ENCODE results near the gene CRACR2B.

The CRACR2B gene

DNA sequence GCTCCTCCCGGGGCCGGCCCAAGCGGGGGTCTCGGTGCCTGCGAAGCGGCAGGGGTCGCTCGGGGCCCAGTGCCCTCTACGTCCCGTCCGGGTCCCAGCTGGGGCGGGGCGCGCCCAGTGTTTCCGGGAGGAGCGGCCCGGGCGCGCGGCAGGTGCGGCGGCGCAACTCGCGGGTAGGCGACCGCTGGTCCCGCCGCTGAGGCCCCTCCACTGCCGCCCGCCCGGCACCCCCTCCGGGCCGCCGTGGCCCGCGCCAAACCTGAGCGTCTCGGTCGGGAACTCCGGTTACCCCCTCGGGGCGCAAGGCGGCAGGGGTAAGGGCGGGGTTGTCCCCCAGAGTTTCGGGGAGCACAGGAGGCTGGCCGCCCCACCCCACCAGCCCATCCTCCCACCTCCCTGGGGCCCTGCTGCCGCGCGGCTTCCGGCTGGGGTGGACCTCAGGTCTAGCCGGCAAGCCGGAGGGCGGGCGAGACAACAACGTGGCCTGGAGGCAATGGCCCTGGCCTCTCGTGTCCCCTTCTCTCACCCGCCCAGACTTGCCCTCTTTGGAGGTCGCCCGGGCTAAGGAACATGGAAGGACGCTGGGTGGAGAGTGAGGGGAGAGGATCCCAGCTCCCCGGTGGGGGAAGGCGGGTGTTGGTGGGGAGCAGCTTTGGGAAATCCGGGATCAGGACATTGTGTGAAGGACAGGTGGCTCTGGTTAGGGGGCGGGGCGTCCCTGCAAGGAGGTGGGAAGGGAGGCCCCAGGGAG is 398 bp upstream of the CRACR2B start:
- DNase-seq = peak in 1 of 2 experiments; percentile 22

DNA sequence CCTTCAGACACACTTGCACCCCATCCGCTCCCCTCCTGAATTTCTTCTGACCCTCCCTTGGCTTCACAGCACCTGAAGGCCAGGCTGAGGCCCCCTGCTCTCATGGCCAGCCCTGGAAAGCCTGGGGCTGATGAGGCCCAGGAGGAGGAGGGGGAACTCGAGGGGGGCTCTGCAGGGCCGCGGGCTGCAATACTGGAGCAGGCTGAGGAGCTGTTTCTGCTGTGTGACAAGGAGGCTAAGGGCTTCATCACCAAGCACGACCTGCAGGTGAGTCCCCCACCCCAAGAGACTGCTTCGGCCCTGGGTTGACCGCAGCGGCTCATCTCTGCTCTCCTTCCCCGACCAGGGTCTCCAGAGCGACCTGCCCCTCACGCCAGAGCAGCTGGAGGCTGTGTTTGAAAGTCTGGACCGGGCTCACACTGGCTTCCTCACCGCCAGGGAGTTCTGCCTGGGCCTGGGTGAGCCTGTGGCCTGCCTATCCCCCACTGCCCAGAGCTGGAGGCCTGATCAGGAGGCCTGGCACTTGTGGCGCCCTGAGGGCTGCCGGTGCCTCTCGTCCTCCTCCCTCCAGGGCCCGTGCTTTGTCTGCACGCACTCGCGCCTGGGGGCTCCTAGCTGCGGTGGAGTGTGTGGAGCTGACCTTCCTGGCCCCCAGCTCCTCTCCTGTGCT is 922 bp downstream of the CRACR2B start:
- no peak for DNase-seq

DNA sequence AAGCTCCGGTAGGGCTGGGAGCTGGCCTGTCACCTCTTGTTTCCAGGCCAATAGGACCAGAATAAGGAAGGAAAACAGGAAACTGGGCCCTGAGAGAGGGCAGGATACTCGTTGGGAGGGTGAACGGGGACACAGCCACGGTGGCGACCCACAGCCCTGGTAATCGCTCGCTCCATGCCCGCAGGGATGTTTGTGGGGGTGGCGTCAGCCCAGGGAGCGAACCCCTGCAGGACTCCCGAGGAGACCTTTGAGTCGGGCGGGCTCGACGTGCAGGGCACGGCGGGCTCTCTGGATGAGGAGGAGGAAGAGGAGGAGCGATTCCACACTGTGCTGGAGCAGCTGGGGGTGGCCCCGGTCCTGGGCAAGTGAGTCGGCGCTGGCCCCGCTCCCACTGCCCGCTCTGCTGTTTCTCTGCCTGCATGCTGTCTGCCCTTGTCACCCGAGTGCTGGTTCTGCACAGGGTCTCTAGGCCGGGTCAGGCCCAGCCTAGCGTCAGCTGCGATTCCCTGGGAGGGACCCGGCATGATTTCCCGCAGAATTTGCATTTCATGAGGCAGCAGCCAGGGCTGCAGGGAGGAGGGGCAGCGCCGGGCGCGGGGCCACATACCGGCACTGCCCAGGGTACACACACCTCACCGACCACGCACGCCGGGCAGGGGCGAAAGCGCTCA is 1.6 kb downstream of the CRACR2B start:
- DNase-seq = no peak

DNA sequence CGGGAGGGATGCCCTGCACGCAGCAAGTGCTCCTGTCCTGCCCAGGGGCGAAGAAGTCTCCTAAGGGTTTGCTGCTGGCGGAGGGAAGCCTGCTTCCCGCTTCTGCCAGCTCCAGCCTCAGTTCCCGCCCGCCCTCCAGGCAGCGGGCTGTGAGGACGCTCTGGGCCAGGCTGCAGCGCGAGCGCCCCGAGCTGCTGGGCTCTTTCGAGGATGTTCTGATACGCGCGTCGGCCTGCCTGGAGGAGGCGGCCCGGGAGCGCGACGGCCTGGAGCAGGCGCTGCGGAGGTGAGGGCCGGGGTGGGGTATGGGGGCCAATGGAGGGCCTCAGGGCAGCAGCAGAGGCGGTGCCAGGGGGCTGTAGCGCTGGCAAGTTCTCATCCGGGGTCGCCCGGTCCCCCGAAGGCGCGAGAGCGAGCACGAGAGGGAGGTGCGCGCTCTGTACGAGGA is 2.2 kb downstream of the CRACR2B start:
- DNase-seq = no peak

DNA sequence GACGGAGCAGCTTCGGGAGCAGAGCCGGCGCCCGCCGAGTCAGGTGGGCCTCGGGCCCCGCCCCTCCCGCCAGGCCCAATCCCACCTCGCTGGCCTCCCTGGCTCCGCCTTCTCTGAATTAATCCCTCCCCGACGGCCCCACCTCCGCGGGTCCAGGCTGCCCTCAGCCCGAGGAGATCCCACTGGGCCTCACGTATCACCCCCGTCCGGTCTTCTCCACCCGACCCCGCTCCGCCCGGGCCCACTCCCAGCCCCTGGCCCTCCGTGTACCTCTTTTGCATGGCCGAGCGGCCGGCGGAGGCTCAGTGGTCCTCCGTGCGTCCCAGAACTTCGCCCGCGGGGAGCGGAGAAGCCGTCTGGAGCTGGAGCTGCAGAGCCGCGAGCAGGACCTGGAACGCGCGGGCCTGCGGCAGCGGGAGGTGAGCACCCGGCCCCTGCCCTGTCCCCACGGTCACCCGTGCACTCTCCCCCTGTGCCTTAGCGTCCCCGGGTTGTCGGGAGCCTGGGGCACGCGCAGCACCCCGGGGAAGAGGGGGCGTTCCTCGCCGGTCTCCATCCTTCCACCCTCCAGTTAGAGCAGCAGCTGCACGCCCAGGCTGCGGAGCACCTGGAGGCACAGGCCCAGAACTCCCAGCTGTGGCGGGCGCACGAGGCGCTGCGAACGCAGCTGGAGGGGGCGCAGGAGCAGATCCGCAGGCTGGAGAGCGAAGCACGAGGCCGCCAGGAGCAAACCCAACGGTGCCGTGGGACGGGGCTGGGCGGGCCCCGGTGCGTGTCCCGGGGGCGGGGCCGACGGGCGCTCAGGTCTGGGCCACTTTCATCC is 2.8 kb downstream of the CRACR2B start:
- DNase-seq = no peak

DNA sequence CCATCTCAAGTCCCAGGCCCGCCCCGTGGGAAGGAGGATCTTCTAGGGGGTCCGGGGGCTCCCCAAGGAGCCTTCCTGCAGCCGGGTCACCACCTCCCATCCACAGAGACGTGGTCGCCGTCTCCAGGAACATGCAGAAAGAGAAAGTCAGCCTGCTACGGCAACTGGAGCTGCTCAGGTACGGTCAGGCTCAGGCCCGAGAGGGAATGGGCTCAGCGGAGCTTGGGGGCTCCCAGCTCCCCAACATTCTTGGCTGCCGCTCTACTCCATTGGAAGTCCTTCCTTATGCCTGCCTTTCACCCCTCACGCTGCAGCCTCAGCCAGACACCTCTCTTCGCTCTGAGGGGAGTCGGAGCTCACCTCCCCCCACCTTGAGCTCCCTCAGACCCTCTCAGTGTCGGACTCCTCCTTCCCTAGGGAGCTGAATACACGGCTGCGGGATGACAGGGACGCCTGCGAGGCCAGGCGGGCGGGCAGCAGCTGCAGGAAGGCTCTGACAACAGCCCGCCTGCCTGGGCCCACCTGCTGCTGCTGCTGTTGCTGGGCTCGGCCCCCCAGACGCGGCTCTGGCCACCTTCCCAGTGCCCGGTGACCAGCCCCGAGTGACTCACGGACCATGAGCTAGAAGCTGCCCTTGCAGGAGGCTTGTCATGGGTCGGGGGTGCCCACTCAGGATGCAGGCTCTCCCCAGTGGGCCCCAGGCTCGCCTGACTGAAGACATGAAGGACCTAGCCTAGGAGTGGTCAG is 3.6 kb downstream of the CRACR2B start:
- DNase-seq = no peak

DNA sequence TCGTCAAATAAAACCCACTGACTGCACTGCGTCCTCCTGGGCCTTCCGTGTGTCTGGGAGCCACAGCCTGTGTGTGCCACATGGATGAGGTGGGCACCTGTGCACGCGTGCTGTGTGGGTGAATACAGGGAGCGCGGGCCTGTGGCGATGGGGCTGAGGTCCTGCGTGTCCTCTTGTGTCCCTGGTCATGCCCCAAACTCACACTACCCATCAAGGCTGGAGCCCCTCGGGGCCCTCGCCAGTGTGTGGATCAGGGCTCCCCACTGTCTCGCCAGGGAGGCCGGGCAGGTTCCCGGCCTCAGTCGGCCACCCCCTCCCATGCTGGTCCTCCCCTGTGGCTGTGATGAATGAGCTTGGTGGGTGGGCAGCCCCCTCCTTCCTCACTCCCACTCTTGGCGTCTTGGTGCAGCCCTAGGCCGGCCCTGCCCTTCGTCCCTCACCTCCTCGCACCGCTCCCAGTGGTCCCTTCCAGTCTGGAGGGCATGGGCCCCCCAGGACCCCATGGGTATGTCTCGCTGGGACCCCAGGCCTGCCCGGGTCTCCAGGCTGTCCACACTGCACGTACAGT is 4.3 kb downstream of the CRACR2B start:
- DNase-seq = no peak

DNA sequence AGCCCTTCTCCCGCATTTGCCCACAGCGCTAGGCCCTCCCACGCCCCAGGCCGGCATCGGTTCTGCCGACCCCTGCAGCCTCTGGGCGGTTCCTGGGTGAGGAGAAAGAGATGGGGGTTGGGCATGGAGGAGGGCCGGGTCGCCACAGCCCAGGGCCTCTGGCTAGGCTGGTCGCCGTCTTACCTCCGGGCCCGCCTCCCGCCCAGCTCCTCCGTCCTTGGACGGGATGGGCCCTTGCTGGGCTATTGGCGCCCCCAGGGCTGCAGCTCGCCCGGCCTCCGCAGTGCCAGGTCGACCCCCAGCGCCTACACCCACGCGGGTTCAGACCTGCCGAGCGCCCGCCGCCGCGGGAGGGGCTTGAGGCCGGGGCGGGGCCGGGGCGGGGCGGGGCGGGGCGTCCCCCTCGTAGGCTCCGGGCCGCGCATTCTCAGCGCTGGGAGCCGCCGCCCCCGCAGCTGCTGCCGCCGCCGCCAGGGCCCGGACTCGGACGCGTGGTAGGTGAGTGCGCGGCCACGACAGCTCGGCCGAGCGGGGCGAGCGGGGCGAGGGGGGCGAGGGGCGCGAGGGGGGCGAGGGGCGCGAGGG is 4.9 kb downstream of the CRACR2B start, which contains the start of gene CD151:
Gene CD151 (plus strand): TSS at position 424 of the 585 bp plus-strand sequence. CDS start 3,118 bp downstream, outside the sequence.
- DNase-seq = peak; percentile 24 to 31

DNA sequence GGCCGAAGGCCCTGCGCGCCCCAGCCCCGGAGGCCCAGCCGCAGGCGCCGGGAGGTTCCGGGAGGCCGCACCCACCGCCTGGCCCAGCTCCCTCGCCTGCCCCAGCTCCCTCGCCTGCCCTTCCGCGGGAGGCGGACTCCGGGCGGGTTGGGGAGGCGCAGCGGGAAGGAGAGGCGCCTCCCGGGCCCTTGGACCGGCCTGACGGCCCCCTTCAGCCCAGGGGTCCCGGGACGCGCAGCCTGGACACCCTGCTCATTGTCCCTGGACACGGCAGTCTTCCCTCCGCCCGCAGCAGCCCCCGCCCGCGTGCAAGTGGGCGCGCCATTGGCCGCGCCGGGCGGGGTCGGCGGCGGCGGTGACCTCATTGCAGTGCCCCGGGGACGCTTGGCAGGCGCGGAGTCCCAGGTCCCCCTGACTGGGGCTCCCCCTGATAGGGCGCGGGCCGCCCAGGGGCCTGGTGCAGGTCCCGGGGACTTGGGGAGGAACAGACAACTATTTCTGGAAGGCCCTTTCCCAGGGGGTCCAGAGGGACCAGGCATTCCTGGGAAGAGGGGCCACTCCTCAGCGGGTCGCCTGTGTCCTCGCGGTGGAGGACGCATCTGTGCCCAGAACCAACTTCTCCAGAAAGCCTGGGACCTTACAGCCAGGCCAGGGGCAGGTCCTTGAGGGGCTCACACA is 5.5 kb downstream of the CRACR2B start:
- DNase-seq = peak in 1 of 2 experiments; percentile 30

DNA sequence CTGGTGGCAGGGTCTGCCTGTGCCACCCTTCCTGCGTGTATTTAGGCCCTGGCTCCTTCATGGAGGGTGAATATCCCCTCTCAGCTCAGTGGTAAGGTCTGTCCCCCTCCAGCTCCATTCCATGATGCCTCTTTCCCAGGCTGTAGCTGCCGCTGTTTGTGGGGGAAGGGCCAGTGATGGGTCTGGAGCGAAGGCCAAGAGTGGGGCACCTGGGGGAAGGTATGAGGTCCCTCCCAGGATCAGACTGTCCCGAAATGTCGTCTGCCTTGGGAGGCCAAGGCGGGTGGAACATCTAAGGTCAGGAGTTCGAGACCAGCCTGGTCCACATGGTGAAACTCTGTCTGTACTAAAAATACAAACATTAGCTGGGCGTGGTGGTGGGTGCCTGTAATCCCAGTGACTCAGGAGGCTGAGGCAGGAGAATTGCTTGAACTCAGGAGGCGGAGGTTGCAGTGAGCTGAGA is 6.2 kb downstream of the CRACR2B start:
- no peak for DNase-seq

DNA sequence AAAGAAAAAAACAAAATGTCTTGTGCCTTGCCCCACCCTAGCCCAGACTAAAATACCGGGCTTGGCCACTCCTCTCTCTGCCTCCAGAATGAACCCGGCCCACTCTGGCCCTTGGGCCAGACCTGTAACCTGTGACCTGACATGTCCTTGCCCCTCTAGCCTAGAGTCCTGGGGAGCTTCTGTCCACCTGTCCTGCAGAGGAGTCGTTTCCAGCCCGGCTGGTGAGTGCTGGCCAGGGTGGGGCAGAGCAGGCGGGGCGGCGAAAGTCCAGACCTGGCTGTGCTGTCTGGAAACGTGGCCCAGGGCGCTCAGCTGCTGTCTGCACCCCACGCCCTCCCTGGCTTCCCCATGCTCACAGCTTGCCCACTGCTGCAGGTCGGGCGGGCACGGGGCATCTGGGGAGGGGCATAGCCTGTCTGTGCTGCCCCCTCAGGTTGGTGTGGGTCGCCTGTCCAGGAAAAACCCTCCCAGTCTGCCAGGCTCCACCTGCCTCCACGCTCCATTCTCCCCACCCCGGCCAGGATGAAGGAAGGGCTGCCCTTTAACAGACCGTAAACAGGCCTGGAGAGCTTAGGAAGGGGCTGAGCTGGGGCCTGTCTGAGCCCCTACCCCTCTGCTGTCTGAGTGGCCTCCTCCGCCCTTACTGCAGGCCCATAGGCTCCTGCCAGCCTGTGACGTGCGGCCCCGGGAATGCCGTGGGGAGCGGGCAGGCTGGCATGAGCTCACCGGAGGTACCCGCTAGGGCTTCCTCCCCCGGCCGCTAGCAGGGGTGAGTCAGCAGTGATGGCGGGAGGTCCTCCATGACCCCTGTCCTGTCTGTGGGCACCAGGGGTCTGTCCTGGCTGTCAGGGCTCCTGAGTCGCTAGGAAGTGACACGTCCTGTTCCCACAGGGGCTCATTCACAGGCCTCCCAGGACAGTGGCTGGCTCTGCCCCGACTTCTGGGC is 6.9 kb downstream of the CRACR2B start:
- DNase-seq = peak; percentile 19 to 23

DNA sequence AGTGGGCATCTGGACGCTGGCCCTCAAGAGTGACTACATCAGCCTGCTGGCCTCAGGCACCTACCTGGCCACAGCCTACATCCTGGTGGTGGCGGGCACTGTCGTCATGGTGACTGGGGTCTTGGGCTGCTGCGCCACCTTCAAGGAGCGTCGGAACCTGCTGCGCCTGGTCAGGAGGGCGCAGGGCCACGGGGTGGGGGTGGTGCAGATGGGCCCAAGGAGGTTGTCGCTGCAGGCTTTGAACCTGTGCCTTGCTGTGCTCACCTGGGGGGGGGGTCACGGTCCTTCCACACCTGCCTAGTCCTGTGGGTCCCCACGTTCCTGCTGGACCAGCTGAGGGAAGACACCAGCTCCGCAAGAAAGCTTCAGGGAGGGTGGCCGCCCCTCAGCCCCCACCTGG is 8.6 kb downstream of the CRACR2B start:
- no peak for DNase-seq

DNA sequence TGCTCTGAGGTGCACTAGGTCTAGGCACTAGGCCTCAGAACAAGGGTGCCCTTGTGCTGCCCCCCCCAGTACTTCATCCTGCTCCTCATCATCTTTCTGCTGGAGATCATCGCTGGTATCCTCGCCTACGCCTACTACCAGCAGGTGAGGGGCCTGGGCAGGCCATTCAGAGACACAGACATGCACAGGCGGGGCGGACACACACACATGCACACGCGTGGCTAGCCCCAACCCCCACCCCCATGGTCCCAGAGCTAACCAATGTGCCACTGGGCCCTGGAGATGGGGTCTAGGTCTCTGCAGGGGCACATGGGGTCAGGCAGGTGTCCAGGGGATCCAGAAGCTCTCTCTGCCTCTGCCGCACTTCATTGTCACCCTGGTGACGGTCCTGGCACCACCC is 9.0 kb downstream of the CRACR2B start:
- DNase-seq = no peak

DNA sequence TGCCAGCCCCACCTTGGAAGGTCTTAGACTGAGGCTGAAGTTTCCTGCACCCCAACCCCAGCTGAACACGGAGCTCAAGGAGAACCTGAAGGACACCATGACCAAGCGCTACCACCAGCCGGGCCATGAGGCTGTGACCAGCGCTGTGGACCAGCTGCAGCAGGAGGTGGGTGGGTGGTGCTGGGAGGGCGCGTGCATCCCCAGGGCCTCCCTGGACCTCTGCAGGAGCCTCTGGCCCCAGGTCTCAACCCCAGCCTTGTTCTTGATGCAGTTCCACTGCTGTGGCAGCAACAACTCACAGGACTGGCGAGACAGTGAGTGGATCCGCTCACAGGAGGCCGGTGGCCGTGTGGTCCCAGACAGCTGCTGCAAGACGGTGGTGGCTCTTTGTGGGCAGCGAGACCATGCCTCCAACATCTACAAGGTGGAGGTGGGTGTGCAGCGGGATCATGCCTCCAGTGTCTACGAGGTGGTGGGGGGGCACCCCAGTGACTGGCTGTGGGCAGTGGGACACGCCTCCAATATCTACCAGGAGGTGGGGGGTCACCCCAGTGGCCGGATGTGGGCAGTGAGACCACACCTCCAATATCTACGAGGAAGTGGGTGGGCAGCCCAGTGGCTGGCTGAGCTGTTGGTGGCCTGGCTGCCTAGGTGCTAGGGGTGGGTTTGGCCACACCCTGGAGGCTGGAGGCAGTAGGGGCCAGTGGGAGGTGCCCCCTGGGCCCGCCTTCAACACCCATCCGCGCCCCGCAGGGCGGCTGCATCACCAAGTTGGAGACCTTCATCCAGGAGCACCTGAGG is 9.7 kb downstream of the CRACR2B start:
- DNase-seq = no peak

DNA sequence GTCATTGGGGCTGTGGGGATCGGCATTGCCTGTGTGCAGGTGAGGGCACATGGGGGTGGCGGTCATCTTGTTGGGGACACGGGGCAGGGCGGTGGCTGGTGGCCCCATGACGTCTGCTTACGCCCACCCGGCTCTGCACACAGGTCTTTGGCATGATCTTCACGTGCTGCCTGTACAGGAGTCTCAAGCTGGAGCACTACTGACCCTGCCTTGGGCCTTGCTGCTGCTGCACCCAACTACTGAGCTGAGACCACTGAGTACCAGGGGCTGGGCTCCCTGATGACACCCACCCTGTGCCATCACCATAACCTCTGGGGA is 10.2 kb downstream of the CRACR2B start:
- no peak for DNase-seq

DNA sequence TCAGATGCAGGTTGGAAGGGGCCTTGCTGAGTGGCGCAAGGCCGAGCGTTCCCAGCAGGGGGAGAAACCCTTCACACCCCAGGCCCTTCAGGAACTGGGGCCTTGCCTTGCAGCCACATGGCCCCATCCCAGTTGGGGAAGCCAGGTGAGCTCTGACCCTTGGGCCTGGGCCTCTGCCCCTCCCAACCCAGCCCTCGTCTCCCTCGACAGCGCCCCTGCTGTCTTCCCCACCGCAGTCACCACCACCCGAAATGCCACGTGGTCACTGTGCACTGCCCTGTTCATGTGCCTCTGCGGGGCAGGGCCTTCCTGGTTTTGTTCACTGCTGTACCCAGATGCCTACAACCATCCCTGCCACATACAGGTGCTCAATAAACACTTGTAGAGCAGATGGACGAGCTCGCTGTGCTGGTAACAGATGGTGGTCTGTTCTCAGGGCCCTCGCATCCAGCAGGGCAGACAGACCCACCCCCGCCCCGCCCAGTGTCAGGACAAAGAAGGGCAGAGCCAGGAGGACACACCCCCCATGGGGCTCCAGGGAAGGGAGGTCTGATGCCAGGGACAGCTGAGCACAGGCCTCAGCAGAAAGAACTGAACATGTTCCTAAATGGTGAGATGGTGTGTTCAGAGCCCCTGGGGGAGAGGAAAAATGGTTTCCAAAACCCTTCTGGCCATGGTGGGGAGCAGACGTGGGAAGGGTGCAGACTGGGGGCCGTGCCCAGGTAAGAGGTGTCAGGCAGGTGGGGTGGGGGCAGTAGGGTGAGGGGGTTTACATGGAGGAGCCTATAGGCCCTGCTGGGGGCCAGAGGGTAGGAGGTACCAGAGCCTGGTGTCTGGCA is 10.9 kb downstream of the CRACR2B start:
- no peak for DNase-seq

DNA sequence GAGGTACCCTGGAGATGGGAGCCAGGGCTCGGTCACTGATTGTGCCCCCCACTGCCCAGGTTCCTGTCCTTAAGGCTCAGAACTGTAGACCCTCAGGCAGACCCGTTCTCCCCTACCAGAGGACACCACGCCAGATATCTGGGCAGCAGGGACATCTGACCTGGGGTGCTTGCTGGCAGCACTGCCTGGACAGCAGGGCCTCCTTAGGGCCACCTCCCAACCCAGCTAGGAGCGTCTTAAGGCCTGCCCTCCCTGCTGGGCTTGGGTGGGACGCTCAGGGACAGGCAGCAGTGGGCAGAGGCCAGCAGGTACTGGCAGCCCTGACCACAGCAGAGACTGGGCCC is 11.5 kb downstream of the CRACR2B start:
- DNase-seq = no peak

All from AML-193 (cell line).